ENCODE results near the gene GCM1. TPM values are rescaled to one million over a fixed set of nuclear protein-coding genes. Genes with fewer than 3 reads are reported as not detected.
A peak's percentile ranks its signal among the peaks of the same experiment; 100 is the strongest.

The GCM1 gene
- total and polyA plus RNA-seq, 9 of the 15 experiments (the other 6 are each of a cell fraction or from before 2014, with no cell fraction given), result not detected

DNA sequence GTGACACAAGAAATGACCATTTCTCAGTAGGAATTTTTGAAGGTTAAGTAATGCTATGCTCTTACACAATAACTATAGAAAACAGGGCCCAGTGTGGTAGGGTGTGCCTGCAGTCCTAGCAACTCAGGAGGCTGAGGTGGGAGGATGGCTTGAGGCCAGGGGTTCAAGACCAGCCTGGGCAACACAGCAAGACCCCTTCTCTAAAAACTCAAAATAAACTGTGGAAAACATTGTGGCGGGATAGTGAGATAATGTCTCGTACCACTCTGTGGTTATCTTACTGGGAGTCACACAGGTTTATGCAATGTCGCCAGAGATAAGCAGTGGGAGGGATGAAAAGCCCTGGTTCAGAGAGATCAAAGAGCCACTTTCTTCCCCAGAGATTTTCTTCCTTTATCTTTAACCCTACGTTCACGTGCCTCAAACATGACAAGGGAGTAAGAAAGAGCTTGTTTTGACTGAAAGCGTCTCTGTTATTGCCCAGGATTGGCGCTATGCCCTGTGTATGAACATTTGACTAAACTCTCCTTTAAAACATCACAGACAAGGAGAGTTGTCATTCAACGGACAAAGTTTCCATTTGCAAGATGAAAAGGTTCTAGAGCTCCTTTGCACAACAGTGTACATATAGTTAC, 13.9 kb downstream of the GCM1 start (continued):
- TF ChIP-seq, protein P1, sequence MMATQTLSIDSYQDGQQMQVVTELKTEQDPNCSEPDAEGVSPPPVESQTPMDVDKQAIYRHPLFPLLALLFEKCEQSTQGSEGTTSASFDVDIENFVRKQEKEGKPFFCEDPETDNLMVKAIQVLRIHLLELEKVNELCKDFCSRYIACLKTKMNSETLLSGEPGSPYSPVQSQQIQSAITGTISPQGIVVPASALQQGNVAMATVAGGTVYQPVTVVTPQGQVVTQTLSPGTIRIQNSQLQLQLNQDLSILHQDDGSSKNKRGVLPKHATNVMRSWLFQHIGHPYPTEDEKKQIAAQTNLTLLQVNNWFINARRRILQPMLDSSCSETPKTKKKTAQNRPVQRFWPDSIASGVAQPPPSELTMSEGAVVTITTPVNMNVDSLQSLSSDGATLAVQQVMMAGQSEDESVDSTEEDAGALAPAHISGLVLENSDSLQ (IDR thresholded peaks at IDR 0.05), result 0 out of 2 replicates have a peak, but pooled peaks have one; percentile 19
- TF ChIP-seq STAG1 (CRISPR knock-in tag; IDR thresholded peaks at IDR 0.05; ENCODE audit: borderline replicate concordance), result no peak
- TF ChIP-seq, protein P2, sequence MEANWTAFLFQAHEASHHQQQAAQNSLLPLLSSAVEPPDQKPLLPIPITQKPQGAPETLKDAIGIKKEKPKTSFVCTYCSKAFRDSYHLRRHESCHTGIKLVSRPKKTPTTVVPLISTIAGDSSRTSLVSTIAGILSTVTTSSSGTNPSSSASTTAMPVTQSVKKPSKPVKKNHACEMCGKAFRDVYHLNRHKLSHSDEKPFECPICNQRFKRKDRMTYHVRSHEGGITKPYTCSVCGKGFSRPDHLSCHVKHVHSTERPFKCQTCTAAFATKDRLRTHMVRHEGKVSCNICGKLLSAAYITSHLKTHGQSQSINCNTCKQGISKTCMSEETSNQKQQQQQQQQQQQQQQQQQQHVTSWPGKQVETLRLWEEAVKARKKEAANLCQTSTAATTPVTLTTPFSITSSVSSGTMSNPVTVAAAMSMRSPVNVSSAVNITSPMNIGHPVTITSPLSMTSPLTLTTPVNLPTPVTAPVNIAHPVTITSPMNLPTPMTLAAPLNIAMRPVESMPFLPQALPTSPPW (CRISPR knock-in tag; IDR thresholded peaks at IDR 0.05), result peak; percentile 21; the same call in 1 of the 2 replicates
- TF ChIP-seq ZNF133 (CRISPR knock-in tag; IDR thresholded peaks at IDR 0.05), result no peak
- 0 out of 2 replicates have a peak, but pooled peaks have one; percentile 22 for TF ChIP-seq FOXJ2 (tag; IDR thresholded peaks at IDR 0.05)
- peak; percentile 49 for TF ChIP-seq NFIC (IDR thresholded peaks at IDR 0.05)
- TF ChIP-seq TCF7 (IDR thresholded peaks at IDR 0.05; ENCODE audit: borderline replicate concordance), result peak; percentile 97
- no peak for TF ChIP-seq ASH1L (IDR thresholded peaks at IDR 0.05; ENCODE audit: borderline replicate concordance, low read depth, partially characterized antibody)
- TF ChIP-seq ADNP (tag; IDR thresholded peaks at IDR 0.05), result peak; percentile 74; the same call in 1 of the 2 replicates
- TF ChIP-seq ZNF354B (CRISPR knock-in tag; IDR thresholded peaks at IDR 0.05), result no peak
- TF ChIP-seq, protein P3, sequence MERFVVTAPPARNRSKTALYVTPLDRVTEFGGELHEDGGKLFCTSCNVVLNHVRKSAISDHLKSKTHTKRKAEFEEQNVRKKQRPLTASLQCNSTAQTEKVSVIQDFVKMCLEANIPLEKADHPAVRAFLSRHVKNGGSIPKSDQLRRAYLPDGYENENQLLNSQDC (CRISPR knock-in tag; IDR thresholded peaks at IDR 0.05), result no peak
- TF ChIP-seq TEAD4 (IDR thresholded peaks at IDR 0.05; ENCODE audit: low read length), result peak; percentile 91
- TF ChIP-seq TEAD4 (CRISPR knock-in tag; IDR thresholded peaks at IDR 0.05; ENCODE audit: borderline replicate concordance), result no peak
- TF ChIP-seq MCM5 (IDR thresholded peaks at IDR 0.05; ENCODE audit: low read depth), result no peak
- no peak for TF ChIP-seq JUND (IDR thresholded peaks at IDR 0.05; ENCODE audit: borderline replicate concordance, low read depth, low read length)
- no peak for TF ChIP-seq JUND (tag; IDR thresholded peaks at IDR 0.05; ENCODE audit: borderline replicate concordance, low read depth, low read length)
- peak; percentile 64 for TF ChIP-seq NCOR1 (IDR thresholded peaks at IDR 0.05)
- TF ChIP-seq STAT5A (IDR thresholded peaks at IDR 0.05; ENCODE audit: borderline replicate concordance, low read length), result peak; percentile 60; the same call in 1 of the 2 replicates
- no peak for TF ChIP-seq GABPA (tag; conservative IDR thresholded peaks at IDR 0.05; ENCODE audit: low read depth)
- peak; percentile 31 to 53; a peak in 2 of 4 replicates for TF ChIP-seq TRIM24 (IDR thresholded peaks at IDR 0.05)
- TF ChIP-seq TAL1 (IDR thresholded peaks at IDR 0.05), result peak; percentile 77
- no peak for TF ChIP-seq POLR2H (tag; IDR thresholded peaks at IDR 0.05; ENCODE audit: low read depth)
- peak in 1 of 2 experiments; percentile 90; a peak in 2 of 4 replicates for TF ChIP-seq RCOR1 (IDR thresholded peaks at IDR 0.05; ENCODE audit: borderline replicate concordance in 1 of 2, low read depth in 2 of 2, low read length in 2 of 2)
- no peak for TF ChIP-seq HDAC1 (IDR thresholded peaks at IDR 0.05)
- no peak for TF ChIP-seq KLF6 (CRISPR knock-in tag; IDR thresholded peaks at IDR 0.05; ENCODE audit: borderline replicate concordance)
- TF ChIP-seq ZFPM2 (CRISPR knock-in tag; IDR thresholded peaks at IDR 0.05), result no peak
- TF ChIP-seq LEF1 (IDR thresholded peaks at IDR 0.05), result peak; percentile 91
- TF ChIP-seq FOXM1 (IDR thresholded peaks at IDR 0.05; ENCODE audit: low read depth), result peak; percentile 38; the same call in 1 of the 2 replicates
- TF ChIP-seq FOXM1 (CRISPR knock-in tag; IDR thresholded peaks at IDR 0.05; ENCODE audit: low read depth), result no peak
- TF ChIP-seq ESRRA (IDR thresholded peaks at IDR 0.05; ENCODE audit: borderline replicate concordance, low read depth), result 0 out of 2 replicates have a peak, but pooled peaks have one; percentile 35
